ENCODE data around the gene ZC3H8. TPM values are rescaled to one million over a fixed set of nuclear protein-coding genes. Genes with fewer than 3 reads are reported as not detected.

Gene ZC3H8
- total and polyA plus RNA-seq, 2 donors (not counting 3 experiments of a cell fraction or from before 2014, with no cell fraction given) = 0.95 to 7.1 TPM

DNA sequence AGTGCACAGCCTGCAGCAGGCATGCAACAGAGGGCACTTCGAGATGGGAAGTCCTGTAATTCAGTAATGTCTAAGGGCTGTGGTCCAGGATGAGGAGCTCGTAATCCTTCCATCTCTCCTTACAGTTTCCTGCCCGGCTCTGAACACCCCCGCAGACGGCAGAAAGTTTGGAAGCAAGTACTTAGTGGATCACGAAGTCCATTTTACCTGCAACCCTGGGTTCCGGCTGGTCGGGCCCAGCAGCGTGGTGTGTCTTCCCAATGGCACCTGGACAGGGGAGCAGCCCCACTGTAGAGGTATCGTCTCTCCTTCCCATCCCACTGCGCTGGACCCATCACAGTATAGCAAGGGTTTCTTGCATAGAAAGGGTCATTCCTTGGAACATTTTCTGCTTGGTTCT lies 90.0 kb downstream of the ZC3H8 start:
- dilution Hi-C loops (cut with MboI; ENCODE audit: extremely low pct_ligation_motif_present, low sequenced_read_pairs) = no loop called here

More for the DNA sequence above, 90.0 kb downstream of the ZC3H8 start:
- no peak overlapping the region for H3K9ac ChIP-seq (replicated peaks; ENCODE audit: extremely low read depth, insufficient read depth, low read length)
- peaks cover 0 to 2% of the 10 kb centered on the region in 2 experiments for H3K27me3 ChIP-seq (ENCODE audit: control insufficient read depth in 2 of 2, insufficient read depth in 2 of 2, low read length in 2 of 2)
- no peaks in the 10 kb centered on the region for H3K9me3 ChIP-seq (replicated peaks; ENCODE audit: control insufficient read depth, insufficient read depth, low read length)
- no peaks in the 10 kb centered on the region for H3K9me1 ChIP-seq (replicated peaks; ENCODE audit: control insufficient read depth, extremely low read depth, insufficient read depth, low read length)
- H3K27ac ChIP-seq (ENCODE audit: insufficient read depth, low read depth, low read length) = no peak overlapping the region
- no peak for FAIRE-seq
- H3K4me1 ChIP-seq (ENCODE audit: control insufficient read depth, extremely low read depth, insufficient read depth, low read length) = no peaks in the 10 kb centered on the region
- H2AFZ ChIP-seq (ENCODE audit: low read depth, low read length) = no peak overlapping the region
- no peak for DNase-seq (ENCODE audit: low read depth, low spot score)
- no peaks in the 10 kb centered on the region for H3K79me2 ChIP-seq (ENCODE audit: control insufficient read depth, insufficient read depth, low read length)
- no TSS peak for BruUV-seq (replicated peaks)
- H4K20me1 ChIP-seq (replicated peaks; ENCODE audit: control insufficient read depth, extremely low read depth, insufficient read depth, low read length) = no peaks in the 10 kb centered on the region
- intact Hi-C loops (cut with micrococcal nuclease) = no loop called here
- TF ChIP-seq, protein P1, sequence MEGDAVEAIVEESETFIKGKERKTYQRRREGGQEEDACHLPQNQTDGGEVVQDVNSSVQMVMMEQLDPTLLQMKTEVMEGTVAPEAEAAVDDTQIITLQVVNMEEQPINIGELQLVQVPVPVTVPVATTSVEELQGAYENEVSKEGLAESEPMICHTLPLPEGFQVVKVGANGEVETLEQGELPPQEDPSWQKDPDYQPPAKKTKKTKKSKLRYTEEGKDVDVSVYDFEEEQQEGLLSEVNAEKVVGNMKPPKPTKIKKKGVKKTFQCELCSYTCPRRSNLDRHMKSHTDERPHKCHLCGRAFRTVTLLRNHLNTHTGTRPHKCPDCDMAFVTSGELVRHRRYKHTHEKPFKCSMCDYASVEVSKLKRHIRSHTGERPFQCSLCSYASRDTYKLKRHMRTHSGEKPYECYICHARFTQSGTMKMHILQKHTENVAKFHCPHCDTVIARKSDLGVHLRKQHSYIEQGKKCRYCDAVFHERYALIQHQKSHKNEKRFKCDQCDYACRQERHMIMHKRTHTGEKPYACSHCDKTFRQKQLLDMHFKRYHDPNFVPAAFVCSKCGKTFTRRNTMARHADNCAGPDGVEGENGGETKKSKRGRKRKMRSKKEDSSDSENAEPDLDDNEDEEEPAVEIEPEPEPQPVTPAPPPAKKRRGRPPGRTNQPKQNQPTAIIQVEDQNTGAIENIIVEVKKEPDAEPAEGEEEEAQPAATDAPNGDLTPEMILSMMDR (IDR thresholded peaks at IDR 0.05; ENCODE audit: extremely low read depth in 1 of 2, insufficient read depth in 1 of 2, low read depth in 1 of 2, low read length in 2 of 2) = no peak
- TF ChIP-seq GATA2 (IDR thresholded peaks at IDR 0.05; ENCODE audit: insufficient read depth, insufficient read length, low read depth, low read length) (no peak), MYC (IDR thresholded peaks at IDR 0.05; ENCODE audit: low read depth, low read length) (no peak), FOS (IDR thresholded peaks at IDR 0.05; ENCODE audit: borderline replicate concordance, insufficient read depth, low read length) (no peak), POLR2A (IDR thresholded peaks at IDR 0.05; ENCODE audit: low read depth, low read length) (no peak), JUN (IDR thresholded peaks at IDR 0.05; ENCODE audit: borderline replicate concordance, insufficient read depth, insufficient read length, low read depth) (no peak), EZH2 (IDR thresholded peaks at IDR 0.05; ENCODE audit: borderline replicate concordance, low read depth, low read length, severe bottlenecking) (no peak), POLR2AphosphoS5 (IDR thresholded peaks at IDR 0.05; ENCODE audit: insufficient read depth, low read depth, low read length) (no peak)
- TF ChIP-seq, protein P2, sequence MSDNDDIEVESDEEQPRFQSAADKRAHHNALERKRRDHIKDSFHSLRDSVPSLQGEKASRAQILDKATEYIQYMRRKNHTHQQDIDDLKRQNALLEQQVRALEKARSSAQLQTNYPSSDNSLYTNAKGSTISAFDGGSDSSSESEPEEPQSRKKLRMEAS (IDR thresholded peaks at IDR 0.05; ENCODE audit: insufficient read depth, insufficient read length) = no peak
- H3K36me3 ChIP-seq (ENCODE audit: control insufficient read depth in 2 of 2, extremely low read depth in 1 of 2, insufficient read depth in 2 of 2, low read length in 2 of 2) = no peaks in the 10 kb centered on the region
- ChIA-PET CTCF (no interaction called here), POLR2A (no interaction called here)
- H3K4me3 ChIP-seq (replicated peaks in 1 of 3; ENCODE audit: insufficient read depth in 1 of 3, low read depth in 1 of 3, low read length in 3 of 3) = no peak overlapping the region
- H3K4me2 ChIP-seq (ENCODE audit: insufficient read depth, low read length) = no peak overlapping the region
